ENCODE data around the gene TXK.

Gene TXK

GRCh38 chr4:48017108-48017571 lies 116.9 kb downstream of the TXK start:
- peak; percentile 38 for DNase-seq (ENCODE audit: low read depth)

Data from HS-5 (cell line).